ACHN (cell line): Measurements from ENCODE around the gene SPHKAP.
"Not testable (repeated sequence)": the region's sequence is repeated elsewhere in the genome, so short reads cannot be mapped to it uniquely, and the experiment has no call there.

Experiments used
- DNase-seq: peaks from one replicate; pipeline ENCODE4 v3.0.0-alpha.2; 2015
- in situ Hi-C: cut with HindIII; loops from 2 replicates; pipeline ENCODE4 v1.10.0; 2017; ENCODE audit warnings: low sequenced_read_pairs, low pct_ligation_motif_present, low pct_unique_long_range_greater_than_20kb

The SPHKAP gene, protein sequence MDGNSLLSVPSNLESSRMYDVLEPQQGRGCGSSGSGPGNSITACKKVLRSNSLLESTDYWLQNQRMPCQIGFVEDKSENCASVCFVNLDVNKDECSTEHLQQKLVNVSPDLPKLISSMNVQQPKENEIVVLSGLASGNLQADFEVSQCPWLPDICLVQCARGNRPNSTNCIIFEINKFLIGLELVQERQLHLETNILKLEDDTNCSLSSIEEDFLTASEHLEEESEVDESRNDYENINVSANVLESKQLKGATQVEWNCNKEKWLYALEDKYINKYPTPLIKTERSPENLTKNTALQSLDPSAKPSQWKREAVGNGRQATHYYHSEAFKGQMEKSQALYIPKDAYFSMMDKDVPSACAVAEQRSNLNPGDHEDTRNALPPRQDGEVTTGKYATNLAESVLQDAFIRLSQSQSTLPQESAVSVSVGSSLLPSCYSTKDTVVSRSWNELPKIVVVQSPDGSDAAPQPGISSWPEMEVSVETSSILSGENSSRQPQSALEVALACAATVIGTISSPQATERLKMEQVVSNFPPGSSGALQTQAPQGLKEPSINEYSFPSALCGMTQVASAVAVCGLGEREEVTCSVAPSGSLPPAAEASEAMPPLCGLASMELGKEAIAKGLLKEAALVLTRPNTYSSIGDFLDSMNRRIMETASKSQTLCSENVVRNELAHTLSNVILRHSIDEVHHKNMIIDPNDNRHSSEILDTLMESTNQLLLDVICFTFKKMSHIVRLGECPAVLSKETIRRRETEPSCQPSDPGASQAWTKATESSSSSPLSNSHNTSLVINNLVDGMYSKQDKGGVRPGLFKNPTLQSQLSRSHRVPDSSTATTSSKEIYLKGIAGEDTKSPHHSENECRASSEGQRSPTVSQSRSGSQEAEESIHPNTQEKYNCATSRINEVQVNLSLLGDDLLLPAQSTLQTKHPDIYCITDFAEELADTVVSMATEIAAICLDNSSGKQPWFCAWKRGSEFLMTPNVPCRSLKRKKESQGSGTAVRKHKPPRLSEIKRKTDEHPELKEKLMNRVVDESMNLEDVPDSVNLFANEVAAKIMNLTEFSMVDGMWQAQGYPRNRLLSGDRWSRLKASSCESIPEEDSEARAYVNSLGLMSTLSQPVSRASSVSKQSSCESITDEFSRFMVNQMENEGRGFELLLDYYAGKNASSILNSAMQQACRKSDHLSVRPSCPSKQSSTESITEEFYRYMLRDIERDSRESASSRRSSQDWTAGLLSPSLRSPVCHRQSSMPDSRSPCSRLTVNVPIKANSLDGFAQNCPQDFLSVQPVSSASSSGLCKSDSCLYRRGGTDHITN (N-terminal part only)

GRCh38 chr2:228181098-228182019 is at the start of gene SPHKAP:
Gene SPHKAP (minus strand): TSS chr2:228181687. CDS start chr2:228181598, 89 bp downstream.
- DNase-seq = no peak
- in situ Hi-C loops = no loop called here

DNA sequence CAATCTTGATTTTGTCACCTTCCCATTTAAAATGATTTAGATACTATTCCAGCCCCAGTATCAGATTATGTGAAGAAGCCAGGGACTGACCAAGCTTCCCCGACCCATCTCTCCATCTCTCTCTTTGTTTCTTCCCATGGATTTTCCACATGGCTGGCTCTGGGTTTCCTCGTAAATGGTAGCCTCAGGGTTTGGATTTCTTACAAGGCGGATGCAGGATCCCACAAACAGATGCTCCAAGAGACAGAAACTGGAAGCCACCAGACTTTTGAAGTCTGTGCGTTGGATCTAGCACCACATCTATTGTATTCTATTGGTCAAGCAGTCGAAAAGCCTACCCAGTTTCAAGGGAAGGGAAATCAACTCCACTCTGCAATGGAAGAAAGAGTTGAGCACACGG is 46.0 kb upstream of the SPHKAP start:
- no peak for DNase-seq
- in situ Hi-C loops = no loop called here

DNA sequence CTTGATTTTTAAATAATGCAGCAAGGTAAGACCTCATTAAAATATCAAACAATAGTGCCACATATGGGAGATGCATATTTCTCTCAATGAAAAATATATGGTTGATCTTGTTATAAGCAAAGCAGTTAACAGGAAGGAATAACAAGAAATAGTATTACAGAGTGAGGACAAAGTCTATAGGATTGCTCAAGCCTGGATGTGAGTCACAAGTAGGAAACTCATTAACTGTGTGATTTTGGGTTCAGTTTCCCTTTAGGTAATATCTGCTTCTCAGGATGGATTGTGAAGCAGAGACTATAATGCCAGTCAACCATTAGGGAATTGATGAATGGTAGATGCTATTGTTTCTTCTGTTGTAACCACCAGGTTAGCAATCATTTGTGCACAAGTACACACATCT is 42.9 kb upstream of the SPHKAP start:
- no peak for DNase-seq
- in situ Hi-C loops = no loop called here

DNA sequence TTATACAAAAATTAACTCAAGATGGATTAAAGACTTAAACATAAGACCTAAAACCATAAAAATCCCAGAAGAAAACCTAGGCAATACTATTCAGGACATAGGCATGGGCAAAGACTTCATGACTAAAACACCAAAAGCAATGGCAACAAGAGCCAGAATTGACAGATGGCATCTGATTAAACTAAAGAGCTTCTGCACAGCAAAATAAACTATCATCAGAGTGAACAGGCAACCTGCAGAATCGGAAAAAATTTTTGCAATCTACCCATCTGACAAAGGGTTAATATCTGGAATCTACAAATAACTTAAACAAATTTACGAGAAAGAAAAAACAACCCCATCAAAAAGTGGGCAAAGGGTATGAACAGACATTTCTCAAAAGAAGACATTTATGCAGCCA is 37.1 kb upstream of the SPHKAP start:
- DNase-seq, in situ Hi-C loops: not testable (repeated sequence)

- DNase-seq = no peak
- in situ Hi-C loops = no loop called here
Observed at GRCh38 chr2:228197504-228197903, 16.0 kb upstream of the SPHKAP start.

DNA sequence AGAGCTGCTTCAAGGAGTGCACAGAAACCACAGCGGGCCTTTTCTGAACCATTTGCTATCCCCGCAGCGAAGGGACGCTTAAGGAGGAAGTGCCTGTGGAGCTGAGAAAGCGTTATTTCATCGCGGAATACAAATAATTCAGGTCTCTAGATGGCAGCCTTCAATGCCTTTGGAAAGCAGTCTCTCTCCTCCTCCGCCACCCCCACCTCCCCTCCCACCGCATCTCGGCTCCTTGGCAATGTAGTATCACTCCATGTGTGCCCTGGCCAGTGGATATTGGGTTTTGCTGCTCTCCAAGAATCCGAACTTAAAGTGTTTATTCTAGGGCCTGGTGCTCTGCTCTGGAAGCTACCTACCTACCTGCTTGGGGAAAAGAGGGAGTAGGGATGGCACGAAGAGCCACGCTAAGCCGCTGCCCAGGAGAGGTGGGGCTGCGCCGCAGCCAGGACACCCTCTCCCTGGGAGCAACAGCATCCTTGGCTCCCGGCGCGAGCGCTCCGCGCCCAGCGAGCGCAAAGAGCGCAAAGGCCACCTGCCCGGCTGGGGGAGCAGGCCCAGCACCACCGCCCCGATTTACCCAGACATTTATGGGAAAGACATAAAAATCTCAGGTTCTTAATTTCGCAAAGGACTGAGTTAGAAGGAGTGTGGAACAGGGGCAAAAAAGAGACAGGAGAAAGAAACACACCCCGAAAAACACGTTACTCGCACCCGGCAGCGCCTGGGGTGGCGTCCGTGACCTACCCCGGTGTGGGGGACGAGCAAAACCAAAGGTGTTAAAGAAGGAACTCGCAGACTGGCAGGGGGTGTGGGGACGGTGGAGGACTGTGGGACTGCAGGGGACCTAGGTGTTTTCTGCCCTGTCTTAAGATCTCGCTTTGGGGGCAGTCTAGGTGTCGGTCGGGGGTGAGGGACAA is 1.0 kb downstream of the SPHKAP start:
- DNase-seq = no peak
- in situ Hi-C loops = no loop called here

DNA sequence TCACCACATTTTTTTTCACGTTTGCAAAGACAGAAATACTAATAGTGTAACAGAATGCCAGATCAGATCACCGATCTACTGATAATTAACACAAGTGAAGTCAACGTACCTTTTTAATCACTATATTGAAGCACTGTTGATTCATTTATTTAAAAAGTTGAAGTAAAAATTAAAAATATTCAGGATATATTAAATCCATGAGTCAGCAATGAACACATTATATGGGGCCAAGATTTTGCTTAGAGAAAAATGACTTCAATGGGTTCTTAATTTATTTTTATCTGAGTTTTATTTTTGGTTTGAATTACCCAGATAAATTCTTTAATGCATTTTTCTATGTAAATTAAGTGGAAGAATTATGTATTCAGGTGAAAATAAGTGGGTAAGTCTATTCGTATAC is 14.2 kb downstream of the SPHKAP start:
- in situ Hi-C loops = no loop called here
- DNase-seq = no peak

DNA sequence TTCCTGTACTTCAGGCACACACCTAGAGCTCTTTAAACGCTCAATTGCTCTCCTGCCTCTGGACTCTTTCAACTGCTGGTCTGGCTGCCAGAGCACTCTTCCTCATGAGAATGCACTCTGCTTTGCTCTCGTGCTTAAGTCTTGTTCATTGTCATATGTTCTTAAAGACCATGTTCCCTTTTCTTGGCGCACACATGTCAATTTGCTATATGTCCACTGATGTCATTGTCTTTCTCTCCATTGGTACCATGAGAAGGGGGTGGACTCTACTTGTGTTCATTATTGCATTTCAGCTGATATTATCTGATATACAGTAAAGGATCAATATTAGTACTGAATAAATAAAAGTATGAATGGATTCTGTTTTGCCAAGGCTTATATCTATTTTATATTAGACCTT is 16.8 kb downstream of the SPHKAP start:
- no peak for DNase-seq
- in situ Hi-C loops = no loop called here

DNA sequence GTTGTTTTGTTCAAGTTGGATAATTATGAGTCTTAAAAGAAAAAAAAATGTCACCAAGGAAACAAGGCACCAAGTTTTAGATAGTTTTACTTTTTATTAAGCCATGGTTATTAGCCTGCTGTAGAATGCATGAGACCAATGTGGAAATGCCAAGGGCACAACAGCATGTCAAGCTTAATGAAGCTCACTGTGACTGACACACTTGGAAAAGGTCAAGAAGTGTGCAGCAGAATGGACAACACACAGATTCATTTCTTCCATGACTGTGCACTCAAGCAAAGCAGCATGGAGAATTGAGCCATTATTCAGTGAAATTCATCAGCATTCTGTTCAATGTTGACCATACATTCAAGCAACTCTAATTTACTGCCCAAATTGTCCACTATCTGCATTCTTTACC is 23.6 kb downstream of the SPHKAP start:
- DNase-seq = no peak
- in situ Hi-C loops = no loop called here

GRCh38 chr2:228144961-228145360 is 36.5 kb downstream of the SPHKAP start:
- DNase-seq = no peak
- in situ Hi-C loops = no loop called here

DNA sequence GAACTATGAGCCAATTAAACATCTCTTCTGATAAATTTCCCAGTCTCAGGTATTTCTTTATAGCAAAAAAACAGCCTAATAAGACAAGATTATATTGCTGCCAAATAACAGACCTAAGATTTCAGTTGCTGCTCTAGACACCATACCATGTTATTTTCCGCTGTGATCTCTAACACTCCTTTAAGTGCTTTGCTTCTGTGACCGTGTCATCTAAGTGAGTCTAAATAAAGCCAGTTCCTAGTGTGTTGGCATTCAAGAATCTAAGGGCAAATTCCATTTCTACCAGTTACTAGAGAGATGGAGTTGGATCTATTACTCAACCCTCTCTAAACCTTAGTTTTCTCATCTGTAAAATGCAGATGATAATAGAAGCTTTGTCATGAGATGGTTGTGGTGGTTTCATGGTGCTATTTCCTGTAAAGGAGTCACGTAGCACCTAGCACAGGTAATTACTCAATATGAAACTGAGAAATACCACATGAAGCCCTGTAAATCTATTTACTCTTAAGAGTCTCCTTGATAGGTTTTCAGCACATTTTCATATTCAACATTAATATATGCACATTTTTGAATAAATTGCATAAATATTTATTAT is 40.5 kb downstream of the SPHKAP start:
- in situ Hi-C loops = no loop called here
- DNase-seq = no peak

DNA sequence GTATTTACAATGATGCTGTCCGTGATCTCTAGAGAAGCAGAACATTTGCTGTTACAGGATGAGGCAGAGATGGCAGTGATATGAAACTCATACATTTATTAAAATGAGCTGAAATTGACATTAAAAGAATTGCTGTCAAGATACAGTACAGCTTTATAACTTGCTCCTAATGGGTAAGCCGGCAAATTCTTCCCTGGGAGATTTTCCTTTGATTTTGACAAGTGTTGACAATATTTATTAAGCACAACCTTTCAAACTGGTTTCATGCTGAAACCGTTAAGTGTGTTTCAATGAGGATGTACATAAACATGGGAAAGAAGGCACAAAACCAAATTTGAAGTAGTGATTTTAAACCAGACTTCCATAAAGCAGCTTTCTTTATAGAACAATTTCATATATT is 45.5 kb downstream of the SPHKAP start:
- DNase-seq = no peak
- in situ Hi-C loops = no loop called here

GRCh38 chr2:228135300-228135699 is 46.2 kb downstream of the SPHKAP start:
- in situ Hi-C loops = no loop called here
- DNase-seq = no peak

- in situ Hi-C loops = no loop called here
- DNase-seq = no peak
Observed at GRCh38 chr2:228131833-228132232, 49.7 kb downstream of the SPHKAP start.

DNA sequence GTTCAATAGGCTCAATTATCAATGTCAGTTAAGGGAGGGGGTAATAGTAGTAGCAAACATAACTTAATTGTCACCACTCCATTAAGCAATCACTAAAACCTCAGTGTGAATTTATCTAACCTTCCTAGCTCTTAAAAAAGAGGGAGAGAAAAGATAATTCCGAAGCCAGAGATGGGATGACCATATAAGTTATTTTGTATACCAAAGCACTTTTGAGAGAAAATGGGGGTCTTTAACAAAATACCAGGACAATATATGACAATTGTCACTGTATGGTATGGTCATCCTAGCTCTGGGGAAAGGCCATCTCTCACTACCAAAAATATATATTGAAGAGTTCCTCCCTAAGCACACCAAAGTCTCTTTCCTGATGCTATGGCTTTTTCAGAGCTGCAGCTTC is 55.1 kb downstream of the SPHKAP start:
- in situ Hi-C loops = no loop called here
- DNase-seq = no peak

DNA sequence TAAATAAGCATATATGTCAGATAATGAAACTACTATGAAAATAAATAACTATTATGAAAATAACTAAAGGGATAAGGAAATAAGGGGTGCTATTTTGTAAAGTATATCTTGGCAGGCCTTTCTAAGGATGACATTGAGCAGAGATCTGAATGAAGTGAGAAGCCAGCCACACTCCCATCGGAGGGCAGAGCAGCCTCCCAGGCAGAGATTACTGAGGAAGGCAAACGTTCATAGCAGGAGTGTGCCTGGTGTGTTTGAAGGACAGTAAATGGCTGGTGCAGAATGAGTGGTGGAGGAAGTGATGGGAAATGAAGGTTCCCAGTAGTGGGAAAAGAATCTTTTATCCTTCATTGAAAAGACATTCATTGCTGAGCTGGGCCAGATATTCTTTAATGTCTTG is 62.5 kb downstream of the SPHKAP start:
- DNase-seq = no peak
- in situ Hi-C loops = no loop called here

- DNase-seq = no peak
- in situ Hi-C loops = no loop called here
Observed at GRCh38 chr2:228107846-228108245, 73.6 kb downstream of the SPHKAP start.
